ENCODE data around the gene HAAO. TPM values are rescaled to one million over a fixed set of nuclear protein-coding genes. Genes with fewer than 3 reads are reported as not detected.

Gene HAAO
- total and polyA plus RNA-seq, 2 of the 13 experiments (the other 11 are each of a cell fraction or from before 2014, with no cell fraction given), result 36.1 to 42.7 TPM

GRCh38 chr2:42810121-42810970 lies 18.0 kb upstream of the HAAO start (continued):
- peak; percentile 72 for TF ChIP-seq PAXIP1 (CRISPR knock-in tag; conservative IDR thresholded peaks at IDR 0.05)
- TF ChIP-seq ZNF512B (CRISPR knock-in tag; IDR thresholded peaks at IDR 0.05; ENCODE audit: borderline replicate concordance), result peak; percentile 68; the same call in 1 of the 2 replicates
- peak; percentile 79; the same call in 1 of the 2 replicates for TF ChIP-seq ZKSCAN1 (IDR thresholded peaks at IDR 0.05; ENCODE audit: low read length)
- peak; percentile 74 for TF ChIP-seq XRCC5 (optimal IDR thresholded peaks at IDR 0.05; ENCODE audit: low read length)
- peak; percentile 41; the same call in 1 of the 2 replicates for TF ChIP-seq ZNF660 (CRISPR knock-in tag; IDR thresholded peaks at IDR 0.05; ENCODE audit: borderline replicate concordance, low read depth)
- peak; percentile 91; the same call in 1 of the 2 replicates for TF ChIP-seq SNAPC4 (CRISPR knock-in tag; IDR thresholded peaks at IDR 0.05)
- peak; percentile 51; the same call in 1 of the 2 replicates for TF ChIP-seq ZNF180 (CRISPR knock-in tag; IDR thresholded peaks at IDR 0.05; ENCODE audit: borderline replicate concordance, low read depth)
- no peak for TF ChIP-seq NFE2 (CRISPR knock-in tag; IDR thresholded peaks at IDR 0.05)
- TF ChIP-seq ZNF773 (CRISPR knock-in tag; IDR thresholded peaks at IDR 0.05; ENCODE audit: borderline replicate concordance), result peak; percentile 79
- TF ChIP-seq KDM6A (CRISPR knock-in tag; IDR thresholded peaks at IDR 0.05; ENCODE audit: low read depth), result 0 out of 2 replicates have a peak, but pooled peaks have one; percentile 10
- TF ChIP-seq GTF3A (CRISPR knock-in tag; conservative IDR thresholded peaks at IDR 0.05), result peak; percentile 97
- TF ChIP-seq PPARG (CRISPR knock-in tag; conservative IDR thresholded peaks at IDR 0.05), result peak; percentile 72
- peak; percentile 95; the same call in 1 of the 2 replicates for TF ChIP-seq ZNF251 (CRISPR knock-in tag; IDR thresholded peaks at IDR 0.05)
- peak; percentile 87; the same call in 1 of the 2 replicates for TF ChIP-seq E2F1 (CRISPR knock-in tag; IDR thresholded peaks at IDR 0.05)
- TF ChIP-seq IRF2 (CRISPR knock-in tag; IDR thresholded peaks at IDR 0.05), result peak; percentile 95
- peak; percentile 91 for TF ChIP-seq DNMT3B (CRISPR knock-in tag; conservative IDR thresholded peaks at IDR 0.05)
